Memory B cell (primary cell): ENCODE data around the gene MYBPHL.

Source experiments
- ATAC-seq: fragments of 150-1000 bp; cut with Tn5 transposase; 2 replicates; pipeline ENCODE4 v1.10.0; 2021; ENCODE audit warnings: low read depth, mild to moderate bottlenecking, moderate library complexity
- DNase-seq, 2 donors: peaks; one replicate each; pipeline ENCODE4 v3.0.0; 2022; ENCODE audit warnings: low spot score in 2 of 2
- H3K27ac Mint-ChIP-seq: one replicate; pipeline ENCODE4 v1.8.0; 2022; ENCODE audit warnings: mild to moderate bottlenecking, moderate library complexity, mixed read lengths
- H3K27me3 Mint-ChIP-seq: one replicate; pipeline ENCODE4 v1.8.0; 2022; ENCODE audit warnings: mixed read lengths
- H3K36me3 Mint-ChIP-seq: one replicate; pipeline ENCODE4 v1.8.0; 2022; ENCODE audit warnings: mild to moderate bottlenecking, mixed read lengths
- H3K4me1 Mint-ChIP-seq: one replicate; pipeline ENCODE4 v1.8.0; 2022; ENCODE audit warnings: mixed read lengths
- H3K4me3 Mint-ChIP-seq: one replicate; pipeline ENCODE4 v1.8.0; 2022; ENCODE audit warnings: mild to moderate bottlenecking, moderate library complexity, mixed read lengths
- H3K9me3 Mint-ChIP-seq: one replicate; pipeline ENCODE4 v1.8.0; 2022; ENCODE audit warnings: mixed read lengths

MYBPHL gene

GRCh38 chr1:109259674-109260557, 46.9 kb downstream of the MYBPHL start:
- no peaks in the 10 kb centered on the region for H3K9me3 Mint-ChIP-seq
- peaks cover 12% of the 10 kb centered on the region for H3K27me3 Mint-ChIP-seq
- H3K4me3 Mint-ChIP-seq, result no peak overlapping the region
- H3K27ac Mint-ChIP-seq, result no peak overlapping the region
- no peak for ATAC-seq
- peaks cover 7% of the 10 kb centered on the region for H3K4me1 Mint-ChIP-seq
- DNase-seq, result no peak
- H3K36me3 Mint-ChIP-seq, result no peaks in the 10 kb centered on the region

- H3K27me3 Mint-ChIP-seq, result peaks cover 12% of the 10 kb centered on the region
- H3K4me1 Mint-ChIP-seq, result peaks cover 7% of the 10 kb centered on the region
- H3K9me3 Mint-ChIP-seq, result no peaks in the 10 kb centered on the region
- H3K36me3 Mint-ChIP-seq, result no peaks in the 10 kb centered on the region
- no peak overlapping the region for H3K27ac Mint-ChIP-seq
- no peak overlapping the region for H3K4me3 Mint-ChIP-seq
- DNase-seq, result no peak
- no peak for ATAC-seq
These were observed 48.0 kb downstream of the MYBPHL start for GRCh38 chr1:109258481-109259466.

GRCh38 chr1:109257682-109258421, 49.0 kb downstream of the MYBPHL start:
- no peak overlapping the region for H3K27ac Mint-ChIP-seq
- H3K36me3 Mint-ChIP-seq, result no peaks in the 10 kb centered on the region
- no peak for ATAC-seq
- no peaks in the 10 kb centered on the region for H3K9me3 Mint-ChIP-seq
- no peak overlapping the region for H3K4me3 Mint-ChIP-seq
- peaks cover 10% of the 10 kb centered on the region for H3K27me3 Mint-ChIP-seq
- H3K4me1 Mint-ChIP-seq, result peaks cover 10% of the 10 kb centered on the region
- no peak for DNase-seq

GRCh38 chr1:109256971-109257681, 49.7 kb downstream of the MYBPHL start:
- Mint-ChIP-seq H3K36me3 (no peaks in the 10 kb centered on the region), H3K27me3 (peaks cover 12% of the 10 kb centered on the region), H3K4me3 (no peak overlapping the region), H3K9me3 (no peaks in the 10 kb centered on the region), H3K4me1 (peaks cover 13% of the 10 kb centered on the region), H3K27ac (no peak overlapping the region)
- ATAC-seq (no peak), DNase-seq (no peak)

DNA sequence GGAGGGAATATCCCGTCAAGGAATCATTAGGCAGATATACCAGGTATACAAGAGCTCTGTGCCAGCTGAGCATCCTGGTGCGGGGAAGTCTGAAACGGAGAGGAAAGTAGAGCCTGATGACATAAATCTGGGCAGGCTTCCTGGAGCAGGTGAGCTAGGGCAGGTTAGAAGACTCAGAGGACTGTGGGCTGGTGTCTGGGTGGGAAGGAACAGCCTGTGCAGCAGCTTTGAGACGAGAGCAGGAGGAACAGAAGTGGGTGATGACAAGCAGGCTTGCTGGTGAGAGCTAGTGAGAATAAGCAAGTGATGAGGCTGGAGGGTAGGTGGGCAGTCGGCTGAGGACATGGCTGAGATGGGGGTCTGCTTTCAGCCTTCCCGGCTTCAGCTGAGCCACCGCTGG, 50.7 kb downstream of the MYBPHL start:
- Mint-ChIP-seq H3K27ac (no peak overlapping the region), H3K9me3 (no peaks in the 10 kb centered on the region), H3K4me3 (no peak overlapping the region), H3K27me3 (peaks cover 16% of the 10 kb centered on the region), H3K4me1 (peaks cover 13% of the 10 kb centered on the region), H3K36me3 (no peaks in the 10 kb centered on the region)
- DNase-seq (no peak), ATAC-seq (no peak)

- ATAC-seq (no peak), DNase-seq (no peak)
- Mint-ChIP-seq H3K27ac (no peak overlapping the region), H3K27me3 (peaks cover 19% of the 10 kb centered on the region), H3K36me3 (no peaks in the 10 kb centered on the region), H3K4me3 (no peak overlapping the region), H3K9me3 (no peaks in the 10 kb centered on the region), H3K4me1 (peaks cover 13% of the 10 kb centered on the region)
These were observed 51.1 kb downstream of the MYBPHL start for GRCh38 chr1:109255678-109256077.

DNA sequence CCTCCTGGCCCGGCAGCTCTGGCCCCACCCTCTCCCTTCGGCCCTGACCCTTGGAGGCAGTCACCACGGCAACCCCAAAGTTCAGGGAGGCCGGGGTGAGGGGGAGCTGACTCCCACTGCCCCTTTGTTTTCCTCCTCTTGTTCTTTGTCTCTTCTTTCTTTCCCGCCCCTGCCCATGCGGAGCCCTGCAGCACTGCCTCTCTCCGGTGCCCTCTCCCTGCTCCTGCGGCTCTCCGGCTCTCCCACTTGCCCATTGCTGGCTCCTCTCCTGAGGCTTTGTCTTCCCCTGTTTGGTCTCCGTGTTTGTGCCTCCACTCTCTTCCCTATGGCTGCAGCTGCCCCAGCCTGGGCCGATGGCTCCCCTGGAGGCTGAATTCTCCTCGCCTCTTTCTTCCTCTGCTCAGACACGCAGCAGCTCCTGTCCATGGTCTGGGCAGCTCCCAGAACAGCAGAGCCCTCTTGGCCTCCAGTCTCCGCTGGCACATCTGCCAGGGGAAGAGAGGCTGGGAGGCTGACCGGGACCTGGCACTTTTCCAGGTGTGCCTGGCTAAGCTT, 51.6 kb downstream of the MYBPHL start:
- H3K27ac Mint-ChIP-seq, result no peak overlapping the region
- H3K4me3 Mint-ChIP-seq, result no peak overlapping the region
- peaks cover 13% of the 10 kb centered on the region for H3K4me1 Mint-ChIP-seq
- H3K36me3 Mint-ChIP-seq, result no peaks in the 10 kb centered on the region
- ATAC-seq (no peak), DNase-seq (no peak)
- peaks cover 20% of the 10 kb centered on the region for H3K27me3 Mint-ChIP-seq
- H3K9me3 Mint-ChIP-seq, result no peaks in the 10 kb centered on the region

- no peaks in the 10 kb centered on the region for H3K36me3 Mint-ChIP-seq
- H3K27me3 Mint-ChIP-seq, result peaks cover 20% of the 10 kb centered on the region
- H3K4me1 Mint-ChIP-seq, result peaks cover 13% of the 10 kb centered on the region
- DNase-seq (no peak), ATAC-seq (no peak)
- H3K9me3 Mint-ChIP-seq, result no peaks in the 10 kb centered on the region
- H3K27ac Mint-ChIP-seq, result no peak overlapping the region
- no peak overlapping the region for H3K4me3 Mint-ChIP-seq
These were observed 52.2 kb downstream of the MYBPHL start for GRCh38 chr1:109254621-109255096.

- Mint-ChIP-seq H3K4me1 (peaks cover 15% of the 10 kb centered on the region), H3K27ac (no peak overlapping the region), H3K9me3 (no peaks in the 10 kb centered on the region), H3K4me3 (no peak overlapping the region), H3K36me3 (no peaks in the 10 kb centered on the region), H3K27me3 (peaks cover 20% of the 10 kb centered on the region)
- DNase-seq (no peak), ATAC-seq (no peak)
These were observed 52.8 kb downstream of the MYBPHL start for GRCh38 chr1:109253803-109254620.

- ATAC-seq (peak; percentile 70), DNase-seq (peak in 1 of 2 donors; percentile 25)
- no peaks in the 10 kb centered on the region for H3K9me3 Mint-ChIP-seq
- H3K4me3 Mint-ChIP-seq, result peak overlapping the region; percentile 56
- H3K27ac Mint-ChIP-seq, result no peak overlapping the region
- peaks cover 20% of the 10 kb centered on the region for H3K27me3 Mint-ChIP-seq
- H3K36me3 Mint-ChIP-seq, result no peaks in the 10 kb centered on the region
- peaks cover 17% of the 10 kb centered on the region for H3K4me1 Mint-ChIP-seq
These were observed 53.7 kb downstream of the MYBPHL start for GRCh38 chr1:109252893-109253802.

- DNase-seq (no peak), ATAC-seq (no peak)
- no peaks in the 10 kb centered on the region for H3K36me3 Mint-ChIP-seq
- no peak overlapping the region for H3K4me3 Mint-ChIP-seq
- peaks cover 17% of the 10 kb centered on the region for H3K4me1 Mint-ChIP-seq
- H3K27ac Mint-ChIP-seq, result no peak overlapping the region
- no peaks in the 10 kb centered on the region for H3K9me3 Mint-ChIP-seq
- peaks cover 21% of the 10 kb centered on the region for H3K27me3 Mint-ChIP-seq
These were observed 54.5 kb downstream of the MYBPHL start for GRCh38 chr1:109252167-109252892.
